ENCODE results near the gene SNX32.

Gene SNX32

DNA sequence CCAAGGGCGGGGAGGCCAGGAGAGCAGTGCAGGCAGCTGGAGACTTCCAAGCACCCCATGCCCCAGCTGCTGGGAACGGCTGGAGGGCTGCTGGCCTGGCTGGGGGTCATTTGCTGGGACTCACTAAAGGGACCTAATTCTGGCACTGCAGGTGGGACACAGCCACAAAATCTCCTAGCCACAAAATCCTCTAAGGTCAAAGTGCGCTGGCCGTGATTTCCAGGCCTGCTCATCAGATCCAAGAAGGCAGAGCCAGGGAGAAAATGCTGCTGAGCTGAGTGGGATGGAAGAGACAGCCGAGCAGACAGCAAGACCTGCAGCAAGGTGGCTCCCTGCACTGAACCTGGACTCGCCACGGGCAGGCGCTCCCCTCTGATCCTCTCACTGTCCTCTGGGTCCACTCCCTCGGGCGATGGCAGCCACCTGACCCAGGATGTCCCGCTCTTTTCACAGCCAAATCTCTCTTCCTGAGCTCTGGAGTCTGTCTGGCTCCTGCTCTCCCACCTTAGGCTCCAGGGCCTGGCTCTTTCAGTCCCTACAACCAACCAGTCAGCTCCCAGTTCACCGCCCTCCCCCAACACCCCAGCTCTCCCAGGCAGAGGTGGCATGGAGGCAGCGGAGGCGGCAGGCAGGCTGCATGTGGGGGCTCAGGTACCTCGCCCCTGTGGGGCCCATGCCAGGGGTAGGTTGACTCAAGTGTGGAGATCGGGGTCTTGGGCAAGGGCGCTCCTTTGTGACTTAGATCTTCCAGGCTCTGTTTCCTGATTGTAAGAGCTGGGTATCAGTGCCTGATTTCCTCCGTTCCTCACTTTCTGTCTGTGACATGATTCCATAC lies 32.4 kb upstream of the SNX32 start:
- peaks cover 12% of the 10 kb centered on the region for H3K4me1 ChIP-seq (ENCODE audit: insufficient read depth, low read length)
- H3K27me3 ChIP-seq (ENCODE audit: insufficient read depth, low read length) = no peaks in the 10 kb centered on the region
- no peaks in the 10 kb centered on the region for H3K36me3 ChIP-seq (ENCODE audit: insufficient read depth, low read length)
- no peak overlapping the region for H3K27ac ChIP-seq (ENCODE audit: low read depth, low read length)
- H3K9me3 ChIP-seq (ENCODE audit: insufficient read depth, low read depth, low read length) = no peaks in the 10 kb centered on the region
- no peak overlapping the region for H3K4me3 ChIP-seq (ENCODE audit: low read length)
- WGBS = 88% methylated on average over 18 of the region's 18 CpGs
- no peak overlapping the region for H3K9ac ChIP-seq (ENCODE audit: low read depth, low read length)

DNA sequence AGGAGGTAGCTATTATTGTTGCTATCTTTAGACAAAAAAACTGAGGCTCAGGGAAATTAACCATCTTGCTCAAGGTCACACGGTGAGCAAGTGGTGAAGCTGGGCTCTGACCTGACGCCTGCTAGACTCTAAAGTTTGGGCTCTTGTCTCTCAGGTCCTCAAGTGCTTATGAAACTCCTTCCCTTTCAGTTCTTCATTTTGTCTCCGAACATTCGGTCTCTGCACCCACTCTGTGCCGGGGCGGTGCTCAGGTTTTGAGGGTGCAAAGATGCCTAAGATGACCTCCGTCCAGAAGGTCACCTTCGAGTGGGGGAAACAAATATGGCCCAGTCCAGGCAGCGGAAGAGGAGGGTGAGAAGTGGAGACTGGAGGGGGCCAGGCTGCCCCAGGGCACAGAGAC lies 30.9 kb upstream of the SNX32 start:
- Histone ChIP-seq H3K9ac (ENCODE audit: low read depth, low read length) (no peak overlapping the region), H3K9me3 (ENCODE audit: insufficient read depth, low read depth, low read length) (no peaks in the 10 kb centered on the region), H3K4me3 (ENCODE audit: low read length) (no peak overlapping the region), H3K4me1 (ENCODE audit: insufficient read depth, low read length) (peaks cover 6% of the 10 kb centered on the region), H3K27me3 (ENCODE audit: insufficient read depth, low read length) (no peaks in the 10 kb centered on the region), H3K36me3 (ENCODE audit: insufficient read depth, low read length) (no peaks in the 10 kb centered on the region), H3K27ac (ENCODE audit: low read depth, low read length) (no peak overlapping the region)
- 86% methylated on average over 8 of the region's 9 CpGs for WGBS

DNA sequence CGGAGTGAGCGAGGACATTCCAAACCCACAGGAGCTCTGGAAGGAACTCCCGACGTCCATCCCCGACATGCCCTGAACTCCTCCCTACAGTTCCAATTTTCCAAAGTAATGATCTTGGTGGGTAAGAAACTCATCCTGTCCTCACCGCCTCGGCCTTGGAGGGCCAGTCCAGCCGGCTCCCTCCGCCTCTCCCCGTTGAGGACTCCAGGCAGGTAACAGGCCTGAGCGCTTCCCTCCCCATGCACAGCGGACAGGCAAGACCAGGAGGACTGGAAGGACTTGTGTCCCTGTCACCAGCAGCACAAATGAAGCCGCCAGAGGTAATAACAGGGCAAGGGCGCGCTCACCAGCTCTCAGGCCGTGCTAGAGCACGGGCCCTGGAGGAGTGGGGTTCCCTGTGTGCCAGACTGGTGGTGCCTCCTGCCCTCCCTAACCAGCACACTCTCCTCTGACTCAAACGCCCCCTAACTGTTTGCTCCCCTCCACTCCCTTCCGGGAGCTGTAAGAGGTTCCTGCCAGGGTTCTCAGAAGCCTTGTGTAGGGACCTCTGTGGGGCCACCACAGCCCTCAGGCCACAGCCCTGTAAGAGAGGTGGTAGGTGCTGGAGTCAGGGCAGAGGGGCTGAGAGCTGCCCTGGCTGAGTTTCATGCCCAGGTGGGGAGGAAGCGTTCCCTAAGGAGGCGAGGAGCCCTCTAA lies 29.8 kb upstream of the SNX32 start:
- no peaks in the 10 kb centered on the region for H3K36me3 ChIP-seq (ENCODE audit: insufficient read depth, low read length)
- H3K27ac ChIP-seq (ENCODE audit: low read depth, low read length) = no peak overlapping the region
- H3K9me3 ChIP-seq (ENCODE audit: insufficient read depth, low read depth, low read length) = no peaks in the 10 kb centered on the region
- H3K4me3 ChIP-seq (ENCODE audit: low read length) = no peak overlapping the region
- H3K9ac ChIP-seq (ENCODE audit: low read depth, low read length) = no peak overlapping the region
- H3K4me1 ChIP-seq (ENCODE audit: insufficient read depth, low read length) = peaks cover 2% of the 10 kb centered on the region
- H3K27me3 ChIP-seq (ENCODE audit: insufficient read depth, low read length) = no peaks in the 10 kb centered on the region
- 82% methylated on average over 16 of the region's 21 CpGs for WGBS

DNA sequence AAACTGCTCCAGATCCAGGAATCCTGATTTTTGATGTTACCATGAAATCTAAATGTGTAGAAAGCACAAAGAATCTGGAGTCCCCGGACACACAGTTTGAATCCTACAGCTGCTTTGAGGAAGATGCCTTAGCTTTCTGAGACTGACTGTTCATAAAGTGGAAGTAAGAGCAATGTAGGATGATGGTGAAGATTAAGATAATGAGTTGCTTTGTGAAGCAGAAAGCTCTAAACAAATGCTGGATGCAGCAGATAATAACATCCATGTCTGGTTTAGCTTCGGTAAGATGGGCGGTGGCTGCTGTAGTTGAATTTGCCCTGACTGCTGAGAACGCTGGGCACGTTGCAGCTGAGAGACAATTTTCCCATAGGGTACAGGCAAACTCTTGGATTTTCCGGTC lies 26.8 kb upstream of the SNX32 start:
- 87% methylated on average over 6 of the region's 6 CpGs for WGBS
- H3K27ac ChIP-seq (ENCODE audit: low read depth, low read length) = no peak overlapping the region
- H3K4me1 ChIP-seq (ENCODE audit: insufficient read depth, low read length) = no peaks in the 10 kb centered on the region
- H3K9ac ChIP-seq (ENCODE audit: low read depth, low read length) = no peak overlapping the region
- no peaks in the 10 kb centered on the region for H3K9me3 ChIP-seq (ENCODE audit: insufficient read depth, low read depth, low read length)
- H3K4me3 ChIP-seq (ENCODE audit: low read length) = no peak overlapping the region
- no peaks in the 10 kb centered on the region for H3K27me3 ChIP-seq (ENCODE audit: insufficient read depth, low read length)
- H3K36me3 ChIP-seq (ENCODE audit: insufficient read depth, low read length) = no peaks in the 10 kb centered on the region

DNA sequence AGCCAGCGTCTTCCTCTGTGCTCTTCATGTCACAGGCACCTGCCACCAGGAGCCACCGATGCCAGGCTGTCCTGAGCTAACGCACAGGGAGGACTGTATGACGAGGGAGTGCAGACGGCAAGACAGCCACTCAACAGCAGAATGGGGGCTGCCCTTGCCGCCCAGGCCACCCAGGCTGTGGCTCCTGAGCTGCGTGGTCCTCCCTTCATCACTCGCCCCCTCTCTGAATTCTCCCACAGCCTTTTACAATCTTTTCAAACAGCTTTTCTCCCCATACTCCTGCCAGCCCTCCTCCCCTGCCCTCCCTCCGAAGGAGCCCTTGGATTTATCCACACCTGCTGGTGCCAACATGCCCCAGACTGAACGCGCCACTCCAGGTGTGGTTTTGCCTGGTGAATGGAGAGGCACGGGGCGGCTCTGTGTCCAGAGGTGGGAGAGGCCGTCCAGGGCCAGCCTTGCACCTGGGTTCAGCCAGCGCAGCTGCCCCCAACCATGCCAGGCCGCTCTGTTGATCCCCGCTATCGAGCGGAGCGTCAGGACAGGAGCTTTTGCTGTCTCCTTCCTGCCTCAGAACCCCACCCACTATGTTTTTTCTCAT lies 24.9 kb upstream of the SNX32 start:
- H3K27me3 ChIP-seq (ENCODE audit: insufficient read depth, low read length) = 0 out of 2 replicates have a peak, but pooled peaks cover 4% of the 10 kb centered on the region
- H3K9ac ChIP-seq (ENCODE audit: low read depth, low read length) = no peak overlapping the region
- no peaks in the 10 kb centered on the region for H3K4me1 ChIP-seq (ENCODE audit: insufficient read depth, low read length)
- H3K27ac ChIP-seq (ENCODE audit: low read depth, low read length) = no peak overlapping the region
- WGBS = 91% methylated on average over 20 of the region's 20 CpGs
- no peaks in the 10 kb centered on the region for H3K36me3 ChIP-seq (ENCODE audit: insufficient read depth, low read length)
- no peak overlapping the region for H3K4me3 ChIP-seq (ENCODE audit: low read length)
- H3K9me3 ChIP-seq (ENCODE audit: insufficient read depth, low read depth, low read length) = no peaks in the 10 kb centered on the region

DNA sequence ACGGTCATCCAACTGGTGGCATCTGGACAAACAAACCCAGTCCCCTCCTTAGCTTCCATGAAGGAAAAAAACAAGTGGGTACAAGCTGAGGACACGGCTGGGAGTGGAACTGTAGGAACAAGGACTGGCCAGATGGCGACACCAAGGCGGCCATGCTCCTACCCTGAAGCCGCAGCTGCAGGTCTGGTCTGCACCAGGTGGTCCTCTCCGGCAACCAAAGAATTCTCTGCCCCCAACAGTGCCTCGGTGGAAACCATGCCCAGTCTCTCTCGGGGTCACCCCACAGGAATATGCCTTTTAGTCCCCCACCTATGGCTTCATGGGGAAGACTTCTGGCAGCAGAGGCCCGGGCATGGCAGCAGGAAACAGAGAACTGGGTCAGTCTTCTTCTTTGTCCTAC lies 24.3 kb upstream of the SNX32 start:
- no peak overlapping the region for H3K9ac ChIP-seq (ENCODE audit: low read depth, low read length)

DNA sequence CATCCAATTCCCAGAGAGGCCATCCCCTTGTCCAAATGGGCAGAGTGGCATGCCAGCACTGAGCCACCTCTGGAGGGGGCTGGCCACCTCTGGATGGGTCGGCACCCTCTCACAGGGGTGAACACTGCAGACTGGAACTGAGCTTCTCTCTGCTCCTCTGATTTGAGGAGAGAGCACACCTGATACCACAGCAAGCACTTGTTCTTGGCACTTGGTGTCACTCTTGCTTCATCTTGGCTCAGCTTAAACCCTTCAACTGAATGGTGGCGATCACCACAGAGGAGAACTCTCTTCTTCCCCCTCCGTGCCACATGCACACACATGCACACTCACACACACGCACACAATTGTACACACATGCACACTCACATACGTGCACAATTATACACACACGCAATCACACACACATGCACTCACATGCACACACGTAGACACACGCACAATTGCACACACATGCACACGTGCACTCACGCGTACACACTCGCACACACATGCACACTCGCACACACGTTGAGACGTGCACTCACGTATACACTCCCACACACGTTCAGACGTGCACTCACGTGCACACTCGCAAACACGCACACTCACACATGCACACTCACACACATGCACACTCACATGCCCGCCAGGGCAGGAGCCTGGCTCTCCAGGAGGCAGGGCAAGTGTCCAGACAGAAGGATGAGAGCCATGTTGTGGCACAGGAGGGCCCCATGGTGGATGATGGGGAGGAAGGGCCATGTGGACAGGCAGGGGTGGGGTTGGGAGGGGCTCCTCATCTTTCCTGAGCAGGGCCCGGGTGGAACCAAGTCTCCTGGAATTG lies 23.5 kb upstream of the SNX32 start:
- Histone ChIP-seq H3K4me3 (ENCODE audit: low read length) (no peak overlapping the region), H3K36me3 (ENCODE audit: insufficient read depth, low read length) (no peaks in the 10 kb centered on the region), H3K27ac (ENCODE audit: low read depth, low read length) (no peak overlapping the region), H3K9me3 (ENCODE audit: insufficient read depth, low read depth, low read length) (no peaks in the 10 kb centered on the region), H3K9ac (ENCODE audit: low read depth, low read length) (no peak overlapping the region), H3K27me3 (ENCODE audit: insufficient read depth, low read length) (0 out of 2 replicates have a peak, but pooled peaks cover 4% of the 10 kb centered on the region), H3K4me1 (ENCODE audit: insufficient read depth, low read length) (no peaks in the 10 kb centered on the region)
- WGBS = 89% methylated on average over 23 of the region's 23 CpGs

More for the DNA sequence above, 24.3 kb upstream of the SNX32 start:
- no peaks in the 10 kb centered on the region for H3K36me3 ChIP-seq (ENCODE audit: insufficient read depth, low read length)
- no peaks in the 10 kb centered on the region for H3K9me3 ChIP-seq (ENCODE audit: insufficient read depth, low read depth, low read length)
- no peak overlapping the region for H3K27ac ChIP-seq (ENCODE audit: low read depth, low read length)
- 0 out of 2 replicates have a peak, but pooled peaks cover 4% of the 10 kb centered on the region for H3K27me3 ChIP-seq (ENCODE audit: insufficient read depth, low read length)
- no peak overlapping the region for H3K4me3 ChIP-seq (ENCODE audit: low read length)
- H3K4me1 ChIP-seq (ENCODE audit: insufficient read depth, low read length) = no peaks in the 10 kb centered on the region
- WGBS = 85% methylated on average over 9 of the region's 9 CpGs

DNA sequence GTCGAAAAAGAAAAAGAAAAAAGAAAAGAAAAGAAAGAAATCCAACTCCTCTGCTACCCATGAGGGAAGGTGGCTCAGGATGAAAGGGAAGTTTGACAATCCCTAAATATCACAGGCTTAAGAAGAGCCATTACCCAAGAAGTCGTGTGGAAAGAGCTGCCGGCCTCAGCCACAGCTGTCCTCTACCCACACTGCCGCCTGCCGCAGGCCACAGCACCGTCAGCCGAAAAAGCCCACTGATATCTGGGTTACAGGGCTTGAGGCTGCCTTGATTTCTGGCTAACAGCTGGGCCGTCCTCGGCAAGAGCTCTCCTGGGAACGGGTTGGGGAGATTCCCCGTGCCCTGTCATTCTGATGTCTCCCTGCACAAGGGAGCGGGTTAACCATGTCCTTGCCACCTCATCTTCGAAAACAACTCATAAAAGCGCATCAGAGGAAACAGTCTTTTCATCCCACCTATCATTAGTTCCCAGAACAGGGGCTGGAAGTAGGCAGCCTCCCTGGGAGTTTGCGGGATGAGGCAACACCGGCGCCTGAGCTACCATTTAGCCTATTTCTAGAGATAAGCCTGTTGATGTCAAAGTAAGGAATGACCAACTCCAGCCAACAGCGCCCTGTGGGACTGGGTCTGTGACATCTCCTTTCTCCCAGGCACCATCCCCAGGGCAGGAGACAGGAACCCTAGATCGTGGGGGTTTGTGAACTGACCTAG lies 21.8 kb upstream of the SNX32 start:
- 80% methylated on average over 17 of the region's 19 CpGs for WGBS
- Histone ChIP-seq H3K9ac (ENCODE audit: low read depth, low read length) (no peak overlapping the region), H3K4me3 (ENCODE audit: low read length) (no peak overlapping the region), H3K4me1 (ENCODE audit: insufficient read depth, low read length) (no peaks in the 10 kb centered on the region), H3K36me3 (ENCODE audit: insufficient read depth, low read length) (no peaks in the 10 kb centered on the region), H3K27me3 (ENCODE audit: insufficient read depth, low read length) (peaks cover 7% of the 10 kb centered on the region; the same call in 1 of the 2 replicates), H3K9me3 (ENCODE audit: insufficient read depth, low read depth, low read length) (no peaks in the 10 kb centered on the region), H3K27ac (ENCODE audit: low read depth, low read length) (no peak overlapping the region)

DNA sequence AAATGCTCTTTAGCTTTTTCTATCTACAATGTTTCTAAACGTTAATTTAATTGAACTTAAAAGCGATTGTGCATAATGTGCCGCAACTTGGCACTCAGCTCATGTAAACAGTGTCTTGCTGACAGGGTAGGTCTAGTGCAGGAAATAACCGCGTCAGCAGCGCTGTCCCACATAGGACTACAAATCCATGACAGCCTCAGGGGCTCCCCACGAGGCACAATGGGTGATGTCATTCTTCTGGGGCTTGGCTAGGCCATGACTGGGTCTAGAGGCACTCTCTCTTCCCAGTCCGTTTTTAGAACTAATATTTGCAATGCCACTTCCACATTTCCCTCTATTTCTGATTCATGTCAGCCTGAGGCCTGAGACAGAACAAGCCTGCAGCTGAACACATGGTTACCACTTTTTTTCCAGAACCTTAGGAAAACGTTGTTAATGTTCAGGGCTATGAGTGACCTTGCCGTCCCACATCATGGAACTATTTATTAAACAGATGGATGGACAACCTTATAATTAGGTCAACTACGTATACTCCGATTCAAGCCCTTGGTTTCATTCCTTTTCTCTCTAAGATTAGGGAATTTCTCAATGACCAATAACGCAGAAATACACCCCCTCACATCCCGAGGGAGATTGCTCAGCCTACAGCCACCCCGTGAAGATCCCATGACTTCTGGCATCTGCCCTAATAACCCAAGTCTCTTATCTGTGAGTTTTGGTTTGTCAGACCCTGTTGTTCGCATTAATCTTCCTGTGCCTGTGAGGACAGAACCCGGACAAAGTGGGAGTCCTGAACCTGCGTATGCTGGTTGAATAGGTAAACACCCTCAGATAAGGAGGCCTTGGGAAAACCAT lies 19.4 kb upstream of the SNX32 start:
- no peak overlapping the region for H3K4me3 ChIP-seq (ENCODE audit: low read length)
- WGBS = 83% methylated on average over 18 of the region's 18 CpGs
- 0 out of 2 replicates have a peak, but pooled peaks cover 3% of the 10 kb centered on the region for H3K4me1 ChIP-seq (ENCODE audit: insufficient read depth, low read length)
- no peak overlapping the region for H3K9ac ChIP-seq (ENCODE audit: low read depth, low read length)
- H3K9me3 ChIP-seq (ENCODE audit: insufficient read depth, low read depth, low read length) = no peaks in the 10 kb centered on the region
- peaks cover 17% of the 10 kb centered on the region for H3K27me3 ChIP-seq (ENCODE audit: insufficient read depth, low read length)
- H3K27ac ChIP-seq (ENCODE audit: low read depth, low read length) = no peak overlapping the region
- H3K36me3 ChIP-seq (ENCODE audit: insufficient read depth, low read length) = no peaks in the 10 kb centered on the region
